Esophagus muscularis mucosa (tissue), 4 donors: ENCODE results near the gene EEIG1. TPM values are rescaled to one million over a fixed set of nuclear protein-coding genes. Genes with fewer than 3 reads are reported as not detected.

Source experiments
- DNase-seq: peaks from one replicate; pipeline ENCODE4 v3.0.0-alpha.2; 2017; ENCODE audit errors: extremely low spot score
- H3K27ac ChIP-seq, 4 donors: fragments of 200-600 bp; sonication (generic); replicated peaks in 1 of 4; 1 replicate in 3 of 4; 2 replicates in 1 of 4; pipeline ENCODE4 v1.5.1; 2016 to 2019; ENCODE audit warnings: mild to moderate bottlenecking in 1 of 4
- H3K27me3 ChIP-seq, 4 donors: fragments of 200-600 bp; sonication (generic); one replicate each; pipeline versions ENCODE4 v1.5.1 to v1.6.0; 2016 to 2019
- H3K36me3 ChIP-seq, 4 donors: fragments of 200-600 bp; sonication (generic); one replicate each; pipeline ENCODE4 v1.5.1; 2016 to 2019
- H3K4me1 ChIP-seq, 4 donors: fragments of 200-600 bp; sonication (generic); one replicate each; pipeline ENCODE4 v1.5.1; 2016 to 2019
- H3K4me3 ChIP-seq, 4 donors: fragments of 200-600 bp; sonication (generic); 1 replicate in 2 of 4; 2 replicates in 2 of 4; pipeline ENCODE4 v1.5.1; 2016 to 2019; ENCODE audit warnings: mild to moderate bottlenecking in 4 of 4, moderate library complexity in 1 of 4
- H3K9me3 ChIP-seq, 4 donors: fragments of 200-600 bp; sonication (generic); 1 replicate in 3 of 4; 2 replicates in 1 of 4; pipeline ENCODE4 v1.5.1; 2016 to 2019
- CTCF ChIP-seq, 3 experiments: fragments of 200-600 bp in 2 of 3; fragments of 450-650 bp in 1 of 3; sonication (generic) in 2 of 3; IDR thresholded peaks; one replicate each; pipeline ENCODE4 v1.5.1; 2017 to 2019; ENCODE audit warnings: antibody characterized with exemption in 3 of 3, mild to moderate bottlenecking in 2 of 3, moderate library complexity in 1 of 3
- EP300 ChIP-seq: sonication (generic); formaldehyde crosslinking; IDR thresholded peaks from one replicate; pipeline ENCODE4 v1.6.1; 2017; ENCODE audit warnings: antibody characterized with exemption
- POLR2A ChIP-seq: fragments of 450-650 bp; IDR thresholded peaks from one replicate; pipeline ENCODE4 v1.6.1; 2017; ENCODE audit warnings: antibody characterized with exemption, moderate library complexity, mild to moderate bottlenecking, low read depth
- POLR2AphosphoS5 ChIP-seq, 2 donors: sonication (generic); formaldehyde crosslinking; IDR thresholded peaks; one replicate each; pipeline ENCODE4 v1.6.1; 2017; ENCODE audit warnings: antibody characterized with exemption in 2 of 2
- WGBS: methylation state at CpG from one replicate; pipeline ENCODE4 v1.1.5; 2018; 5-methylcytosine and 5-hydroxymethylcytosine counted together
- intact Hi-C: fragments of 100-400 bp; cut with DNase I; formaldehyde crosslinking; loops from one replicate; pipeline ENCODE4 v1.15.1; 2023
- total RNA-seq, 4 donors: library from RNA; depleted of rRNA; stranded (reverse); fragments of >200 nt; gene quantifications; one replicate each; pipeline versions ENCODE4 v1.1.0 to v1.2.1, GENCODE V29; 2016

Gene EEIG1
- total RNA-seq, 4 donors from 2014 or later = 12.4 to 29.5 (median 20.0) TPM

- intact Hi-C loops = no loop called here
- DNase-seq = no peak
- Histone ChIP-seq H3K4me3 (no peak overlapping the region), H3K4me1 (peaks cover 52 to 75% (median 71%) of the 10 kb centered on the region in 4 donors), H3K36me3 (peaks cover 13 to 49% (median 22%) of the 10 kb centered on the region in 4 donors), H3K9me3 (no peaks in the 10 kb centered on the region), H3K27me3 (no peaks in the 10 kb centered on the region), H3K27ac (peak overlapping the region in 3 of 4 donors; percentile 27 to 40 (median 34))
- TF ChIP-seq CTCF (IDR thresholded peaks at IDR 0.05) = no peak
- no peak for TF ChIP-seq EP300
- no peak for TF ChIP-seq POLR2A
- no peak for TF ChIP-seq POLR2AphosphoS5 (IDR thresholded peaks at IDR 0.05)
- WGBS = 90% methylated on average over 6 of the region's 17 CpGs
These were observed 32.7 kb downstream of the EEIG1 start for GRCh38 chr9:127947841-127948710.

- H3K36me3 ChIP-seq = peaks cover 13 to 62% (median 30%) of the 10 kb centered on the region in 4 donors
- no peak for DNase-seq
- no peaks in the 10 kb centered on the region for H3K9me3 ChIP-seq
- TF ChIP-seq POLR2A (no peak), CTCF (IDR thresholded peaks at IDR 0.05) (no peak), POLR2AphosphoS5 (IDR thresholded peaks at IDR 0.05) (no peak), EP300 (no peak)
- 54% methylated on average over 3 of the region's 3 CpGs for WGBS
- H3K4me3 ChIP-seq = no peak overlapping the region
- peaks cover 53 to 75% (median 71%) of the 10 kb centered on the region in 4 donors for H3K4me1 ChIP-seq
- H3K27me3 ChIP-seq = no peaks in the 10 kb centered on the region
- H3K27ac ChIP-seq = peak overlapping the region in 3 of 4 donors; percentile 18 to 36 (median 26)
- intact Hi-C loops = no loop called here
These were observed 34.1 kb downstream of the EEIG1 start for GRCh38 chr9:127946728-127947127.

GRCh38 chr9:127945942-127946341 is 34.8 kb downstream of the EEIG1 start:
- Histone ChIP-seq H3K4me3 (no peak overlapping the region), H3K9me3 (no peaks in the 10 kb centered on the region), H3K4me1 (peaks cover 48 to 71% (median 69%) of the 10 kb centered on the region in 4 donors), H3K27ac (peak overlapping the region in 3 of 4 donors; percentile 18 to 36 (median 26)), H3K36me3 (peaks cover 13 to 69% (median 32%) of the 10 kb centered on the region in 4 donors), H3K27me3 (no peaks in the 10 kb centered on the region)
- intact Hi-C loops = no loop called here
- DNase-seq = no peak
- WGBS = 88% methylated on average over 7 of the region's 9 CpGs
- TF ChIP-seq EP300 = no peak
- TF ChIP-seq POLR2AphosphoS5 (IDR thresholded peaks at IDR 0.05) = no peak
- no peak for TF ChIP-seq CTCF (IDR thresholded peaks at IDR 0.05)
- no peak for TF ChIP-seq POLR2A

- H3K36me3 ChIP-seq = peaks cover 13 to 69% (median 32%) of the 10 kb centered on the region in 4 donors
- WGBS = 86% methylated on average over 19 of the region's 24 CpGs
- DNase-seq = no peak
- H3K27ac ChIP-seq = peak overlapping the region in 1 of 4 donors; percentile 36
- intact Hi-C loops = no loop called here
- TF ChIP-seq EP300 = no peak
- no peak for TF ChIP-seq POLR2A
- TF ChIP-seq POLR2AphosphoS5 (IDR thresholded peaks at IDR 0.05) = no peak
- no peak for TF ChIP-seq CTCF (IDR thresholded peaks at IDR 0.05)
- H3K4me3 ChIP-seq = no peak overlapping the region
- no peaks in the 10 kb centered on the region for H3K27me3 ChIP-seq
- peaks cover 42 to 65% (median 63%) of the 10 kb centered on the region in 4 donors for H3K4me1 ChIP-seq
- H3K9me3 ChIP-seq = no peaks in the 10 kb centered on the region
These were observed 35.5 kb downstream of the EEIG1 start for GRCh38 chr9:127945338-127945737.
